Small intestine (tissue), 7 donors: ENCODE results near the gene DUOX1. TPM values are rescaled to one million over a fixed set of nuclear protein-coding genes. Genes with fewer than 3 reads are reported as not detected.
A peak's percentile ranks its signal among the peaks of the same experiment; 100 is the strongest.

ENCODE experiments used
- DNase-seq, 2 donors: peaks; one replicate each; pipeline versions ENCODE4 v3.0.0 to v3.0.0-alpha.2; 2013
- FAIRE-seq: peaks from 2 replicates; lab custom pipeline; 2012; peaks lifted over from hg19 to GRCh38; lab: Jason Lieb, UNC
- H3K27ac ChIP-seq, 3 donors: one replicate each; pipeline ENCODE4 v1.5.1; 2013; ENCODE audit warnings: low read length in 2 of 3, mild to moderate bottlenecking in 2 of 3, control low read depth in 1 of 3, inconsistent platforms in 1 of 3, low read depth in 1 of 3, moderate library complexity in 1 of 3
- H3K27me3 ChIP-seq, 3 donors: one replicate each; pipeline ENCODE4 v1.6.1; 2013; ENCODE audit warnings: low read length in 3 of 3, inconsistent platforms in 1 of 3; ENCODE audit not compliant: control insufficient read depth in 3 of 3, insufficient read depth in 3 of 3
- H3K36me3 ChIP-seq, 3 donors: one replicate each; pipeline ENCODE4 v1.6.1; 2013; ENCODE audit warnings: low read length in 3 of 3, inconsistent platforms in 1 of 3, low read depth in 1 of 3, mild to moderate bottlenecking in 1 of 3, moderate library complexity in 1 of 3; ENCODE audit not compliant: control insufficient read depth in 3 of 3, insufficient read depth in 2 of 3
- H3K4me1 ChIP-seq, 3 donors: one replicate each; pipeline ENCODE4 v1.6.1; 2013; ENCODE audit warnings: low read length in 2 of 3, inconsistent platforms in 1 of 3, low read depth in 1 of 3, mild to moderate bottlenecking in 1 of 3, moderate library complexity in 1 of 3; ENCODE audit not compliant: control insufficient read depth in 3 of 3, insufficient read depth in 2 of 3
- H3K4me3 ChIP-seq, 3 donors: one replicate each; pipeline ENCODE4 v1.5.1; 2013; ENCODE audit warnings: low read length in 3 of 3, control low read depth in 1 of 3, inconsistent platforms in 1 of 3, low read depth in 1 of 3, mild to moderate bottlenecking in 1 of 3, moderate library complexity in 1 of 3
- H3K9me3 ChIP-seq, 2 donors: one replicate each; pipeline ENCODE4 v1.6.1; 2013; ENCODE audit warnings: low read depth in 1 of 2, low read length in 1 of 2; ENCODE audit not compliant: control insufficient read depth in 2 of 2, insufficient read depth in 1 of 2
- WGBS, 3 donors: extraction: QIAGEN DNeasy Blood & Tissue Kit; methylation state at CpG; one replicate each; pipeline ENCODE4 v1.1.7; 2013; 5-methylcytosine and 5-hydroxymethylcytosine counted together
- polyA plus RNA-seq, 4 donors: library from polyadenylated mRNA; stranded (reverse) in 3 of 4; unstranded in 1 of 4; fragments of 200-250 nt in 3 of 4; fragments of 120-200 nt in 1 of 4; gene quantifications; one replicate each; pipeline versions ENCODE4 v1.2.1 to v1.2.3, GENCODE V29; 2013
- donor health status: healthy with polysubstance abuse.
- donor health status: control.
- donor health status: control.
- donor health status: Bipolar disorder and iron deficiency.
- donor health status: healthy.

The DUOX1 gene
- polyA plus RNA-seq, 4 donors, result 0.33 to 2.5 (median 0.67) TPM; not detected in 1

- Histone ChIP-seq H3K4me1 (peaks cover 0 to 3% (median under 1%) of the 10 kb centered on the region in 3 donors), H3K27me3 (no peaks in the 10 kb centered on the region), H3K27ac (peak overlapping the region in 1 of 3 donors; percentile 96), H3K9me3 (no peaks in the 10 kb centered on the region), H3K4me3 (no peak overlapping the region), H3K36me3 (peaks cover 0 to 33% (median 2%) of the 10 kb centered on the region in 3 donors)
- FAIRE-seq (no peak), DNase-seq (no peak)
- WGBS, 3 donors, result 93 to 95% (median 95%) methylated on average over 4 of the region's 4 CpGs
These were observed 38.5 kb downstream of the DUOX1 start for GRCh38 chr15:45168286-45168685.

DNA sequence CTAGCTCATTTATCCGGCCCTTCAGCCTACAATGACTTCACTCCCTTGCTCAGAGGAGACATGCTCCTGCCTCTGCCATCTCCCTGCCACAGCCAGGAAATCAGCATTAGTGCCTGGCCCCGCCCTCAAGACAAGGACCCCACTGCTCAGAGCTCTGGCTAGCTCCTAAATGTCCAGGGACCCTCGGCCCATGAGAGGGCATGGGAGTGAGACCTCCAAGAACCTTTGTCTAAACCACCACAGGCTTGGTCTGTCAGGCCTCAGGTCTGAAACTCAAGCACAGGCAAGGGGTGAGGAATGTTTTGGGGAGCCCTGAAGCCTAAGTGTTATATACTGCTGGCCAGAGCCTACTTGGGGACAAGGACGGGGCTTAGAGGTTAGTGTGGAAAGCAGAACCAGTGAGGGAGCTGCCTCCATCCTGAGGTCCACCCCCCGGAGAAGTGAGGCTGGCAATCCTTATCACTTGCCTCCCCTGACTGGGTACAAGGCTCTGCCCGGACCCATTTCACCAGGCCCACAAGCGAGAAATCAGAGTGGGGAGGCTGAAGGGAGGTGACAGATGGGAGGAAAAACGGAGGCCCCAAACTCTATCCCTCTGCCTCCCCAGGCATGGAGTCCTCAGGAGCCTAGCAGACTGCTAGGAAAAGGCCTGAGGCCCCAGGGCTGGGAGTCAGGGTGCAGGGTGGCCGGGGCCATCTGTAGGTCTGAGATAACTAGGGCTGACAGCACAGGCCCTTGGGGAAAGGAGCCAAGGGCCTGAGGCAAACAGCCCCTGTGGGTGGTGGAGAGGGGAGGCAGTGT lies 39.2 kb downstream of the DUOX1 start:
- Histone ChIP-seq H3K4me3 (no peak overlapping the region), H3K27ac (no peak overlapping the region), H3K4me1 (peaks cover 0 to 3% (median 0%) of the 10 kb centered on the region in 3 donors), H3K9me3 (no peaks in the 10 kb centered on the region), H3K27me3 (no peaks in the 10 kb centered on the region), H3K36me3 (peaks cover 0 to 38% (median 2%) of the 10 kb centered on the region in 3 donors)
- FAIRE-seq, result no peak
- no peak for DNase-seq
- WGBS, 3 donors, result 82 to 89% (median 83%) methylated on average over 9 of the region's 9 CpGs

- 66 to 71% (median 70%) methylated on average over 4 of the region's 4 CpGs for WGBS, 3 donors
- FAIRE-seq (no peak), DNase-seq (no peak)
- H3K27me3 ChIP-seq, result no peaks in the 10 kb centered on the region
- H3K36me3 ChIP-seq, result peaks cover 0 to 46% (median 2%) of the 10 kb centered on the region in 3 donors
- H3K27ac ChIP-seq, result no peak overlapping the region
- no peaks in the 10 kb centered on the region for H3K9me3 ChIP-seq
- peaks cover 0 to 3% (median 3%) of the 10 kb centered on the region in 3 donors for H3K4me1 ChIP-seq
- H3K4me3 ChIP-seq, result no peak overlapping the region
These were observed 40.0 kb downstream of the DUOX1 start for GRCh38 chr15:45169608-45170480.

- WGBS, 3 donors, result 93 to 96% (median 95%) methylated on average over 11 to 12 of the region's 12 CpGs
- H3K4me3 ChIP-seq, result no peak overlapping the region
- no peak overlapping the region for H3K27ac ChIP-seq
- DNase-seq (no peak), FAIRE-seq (no peak)
- H3K9me3 ChIP-seq, result no peaks in the 10 kb centered on the region
- H3K36me3 ChIP-seq, result peaks cover 0 to 51% (median 6%) of the 10 kb centered on the region in 3 donors
- no peaks in the 10 kb centered on the region for H3K27me3 ChIP-seq
- peaks cover 0 to 11% (median 3%) of the 10 kb centered on the region in 3 donors for H3K4me1 ChIP-seq
These were observed 42.1 kb downstream of the DUOX1 start for GRCh38 chr15:45171912-45172311.

- Histone ChIP-seq H3K4me3 (no peak overlapping the region), H3K36me3 (peaks cover 0 to 50% (median 6%) of the 10 kb centered on the region in 3 donors), H3K9me3 (no peaks in the 10 kb centered on the region), H3K27ac (no peak overlapping the region), H3K4me1 (peaks cover 0 to 11% (median 0%) of the 10 kb centered on the region in 3 donors), H3K27me3 (no peaks in the 10 kb centered on the region)
- DNase-seq, result no peak
- 86 to 89% (median 86%) methylated on average over 6 of the region's 6 CpGs for WGBS, 3 donors
- no peak for FAIRE-seq
These were observed 44.3 kb downstream of the DUOX1 start for GRCh38 chr15:45174069-45174468.

DNA sequence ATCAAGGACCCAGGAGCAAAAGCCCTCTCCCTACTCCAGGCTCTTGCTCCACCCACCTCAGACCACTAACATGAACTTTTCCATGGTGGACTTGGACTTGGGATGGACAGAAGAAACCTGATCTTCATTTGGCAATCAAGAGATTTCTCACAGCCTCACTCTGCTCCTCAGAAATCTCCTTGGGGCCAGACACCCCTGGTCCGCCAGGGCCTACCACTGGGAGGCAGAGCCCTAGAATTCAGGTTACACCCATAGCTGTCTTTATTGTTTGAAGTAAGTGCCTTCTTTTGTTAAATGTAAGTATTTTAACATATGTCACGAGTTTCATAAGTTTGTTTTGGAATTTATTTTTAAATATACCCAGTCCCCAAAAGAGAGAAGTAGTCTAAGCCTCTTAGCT lies 44.8 kb downstream of the DUOX1 start:
- DNase-seq, result no peak
- H3K36me3 ChIP-seq, result peaks cover 0 to 49% (median 6%) of the 10 kb centered on the region in 3 donors
- H3K4me3 ChIP-seq, result no peak overlapping the region
- peaks cover 2 to 11% (median 4%) of the 10 kb centered on the region in 3 donors for H3K4me1 ChIP-seq
- FAIRE-seq, result no peak
- H3K9me3 ChIP-seq, result no peaks in the 10 kb centered on the region
- H3K27me3 ChIP-seq, result no peaks in the 10 kb centered on the region
- WGBS, 3 donors, result 88 to 94% (median 93%) methylated on average over 2 of the region's 2 CpGs
- no peak overlapping the region for H3K27ac ChIP-seq

- WGBS, 3 donors, result 80 to 92% (median 84%) methylated on average over 3 of the region's 3 CpGs
- no peaks in the 10 kb centered on the region for H3K27me3 ChIP-seq
- H3K9me3 ChIP-seq, result no peaks in the 10 kb centered on the region
- peaks cover 5 to 11% (median 7%) of the 10 kb centered on the region in 3 donors for H3K4me1 ChIP-seq
- no peak overlapping the region for H3K4me3 ChIP-seq
- no peak for DNase-seq
- no peak for FAIRE-seq
- H3K36me3 ChIP-seq, result peaks cover 0 to 40% (median 6%) of the 10 kb centered on the region in 3 donors
- no peak overlapping the region for H3K27ac ChIP-seq
These were observed 47.5 kb downstream of the DUOX1 start for GRCh38 chr15:45177285-45177684.
